Fibroblast of villous mesenchyme (primary cell): ENCODE results near the gene ATP7A. TPM values are rescaled to one million over a fixed set of nuclear protein-coding genes. Genes with fewer than 3 reads are reported as not detected.
A peak's percentile ranks its signal among the peaks of the same experiment; 100 is the strongest.

Experiments used
- DNase-seq: peaks from one replicate; pipeline ENCODE4 v3.0.0-alpha.2; 2010; ENCODE audit warnings: low read depth
- H3K4me3 ChIP-seq: 2 replicates; pipeline ENCODE4 v1.5.1; 2011; ENCODE audit warnings: low read depth, mild to moderate bottlenecking, low read length
- total RNA-seq: library from RNA; depleted of rRNA; stranded (reverse); fragments of >200 nt; gene quantifications from 2 replicates; pipeline ENCODE4 v1.2.3, GENCODE V29; 2012
- TF ChIP-seq, protein P1 (sequence below): IDR thresholded peaks from 2 replicates; pipeline ENCODE4 v1.5.1; 2012; ENCODE audit warnings: low read depth, mild to moderate bottlenecking, low read length; ENCODE audit not compliant: insufficient read depth

Gene ATP7A
- total RNA-seq, 1 donor = 12.1 TPM

DNA sequence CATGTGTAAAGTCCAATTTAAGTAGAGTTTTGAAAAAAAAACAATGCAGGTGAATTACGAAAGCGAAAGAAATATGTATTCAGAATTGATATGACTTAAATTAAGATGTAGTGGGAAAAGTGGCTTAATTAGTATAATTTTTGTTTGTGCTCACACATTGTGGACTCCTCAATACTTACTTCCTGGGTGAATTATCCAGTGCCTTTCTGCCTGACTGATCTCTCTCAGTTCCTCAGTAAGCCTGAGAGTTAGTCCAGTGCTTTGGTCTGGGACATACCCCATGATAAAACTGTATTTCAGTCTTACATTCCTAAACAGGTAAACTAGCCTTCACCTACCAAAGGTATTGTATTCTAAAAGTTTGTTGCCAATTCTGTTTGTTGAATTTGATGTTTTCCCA is 50.6 kb downstream of the ATP7A start:
- no peak overlapping the region for H3K4me3 ChIP-seq
- TF ChIP-seq, protein P1, sequence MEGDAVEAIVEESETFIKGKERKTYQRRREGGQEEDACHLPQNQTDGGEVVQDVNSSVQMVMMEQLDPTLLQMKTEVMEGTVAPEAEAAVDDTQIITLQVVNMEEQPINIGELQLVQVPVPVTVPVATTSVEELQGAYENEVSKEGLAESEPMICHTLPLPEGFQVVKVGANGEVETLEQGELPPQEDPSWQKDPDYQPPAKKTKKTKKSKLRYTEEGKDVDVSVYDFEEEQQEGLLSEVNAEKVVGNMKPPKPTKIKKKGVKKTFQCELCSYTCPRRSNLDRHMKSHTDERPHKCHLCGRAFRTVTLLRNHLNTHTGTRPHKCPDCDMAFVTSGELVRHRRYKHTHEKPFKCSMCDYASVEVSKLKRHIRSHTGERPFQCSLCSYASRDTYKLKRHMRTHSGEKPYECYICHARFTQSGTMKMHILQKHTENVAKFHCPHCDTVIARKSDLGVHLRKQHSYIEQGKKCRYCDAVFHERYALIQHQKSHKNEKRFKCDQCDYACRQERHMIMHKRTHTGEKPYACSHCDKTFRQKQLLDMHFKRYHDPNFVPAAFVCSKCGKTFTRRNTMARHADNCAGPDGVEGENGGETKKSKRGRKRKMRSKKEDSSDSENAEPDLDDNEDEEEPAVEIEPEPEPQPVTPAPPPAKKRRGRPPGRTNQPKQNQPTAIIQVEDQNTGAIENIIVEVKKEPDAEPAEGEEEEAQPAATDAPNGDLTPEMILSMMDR = no peak
- no peak for DNase-seq

DNA sequence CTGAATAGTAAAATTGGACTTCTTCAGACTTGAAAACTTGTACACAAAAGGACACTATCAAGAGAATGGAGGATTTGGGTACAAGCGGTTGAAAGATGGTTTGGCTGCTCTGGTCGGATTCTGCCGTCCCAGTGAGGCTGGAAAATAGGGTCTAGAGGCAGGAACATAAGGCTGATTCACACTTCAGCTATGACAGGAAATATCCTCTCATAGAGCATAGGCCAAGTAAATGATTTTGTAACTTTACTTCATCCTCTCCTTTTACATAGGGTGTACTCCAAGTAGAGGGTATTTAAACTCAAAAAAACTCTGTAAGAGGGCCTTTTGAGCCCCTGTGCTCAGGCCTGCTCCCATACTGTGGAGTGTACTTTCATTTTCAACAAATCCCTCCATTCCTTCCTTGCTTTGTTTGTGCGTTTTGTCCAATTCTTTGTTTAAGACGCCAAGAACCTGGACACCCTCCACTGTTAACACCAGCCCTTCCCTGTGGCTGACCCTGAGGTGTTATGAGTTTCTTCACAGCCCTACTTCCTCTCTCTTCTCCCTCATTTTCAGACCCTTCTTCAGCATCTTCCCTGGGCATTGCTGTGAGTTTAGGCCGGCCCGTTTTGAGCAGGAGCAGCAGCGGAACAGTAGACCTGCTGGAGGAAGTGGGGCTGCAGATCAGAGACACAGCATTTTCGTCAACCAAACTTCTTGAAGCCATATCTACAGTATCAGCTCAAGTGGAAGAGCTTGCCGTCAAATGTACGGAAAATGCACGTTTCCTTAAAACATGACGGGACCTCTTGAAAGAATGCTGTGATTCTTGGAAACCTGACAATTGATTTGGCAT is 51.8 kb downstream of the ATP7A start:
- no peak overlapping the region for H3K4me3 ChIP-seq
- TF ChIP-seq, protein P1 = no peak

DNA sequence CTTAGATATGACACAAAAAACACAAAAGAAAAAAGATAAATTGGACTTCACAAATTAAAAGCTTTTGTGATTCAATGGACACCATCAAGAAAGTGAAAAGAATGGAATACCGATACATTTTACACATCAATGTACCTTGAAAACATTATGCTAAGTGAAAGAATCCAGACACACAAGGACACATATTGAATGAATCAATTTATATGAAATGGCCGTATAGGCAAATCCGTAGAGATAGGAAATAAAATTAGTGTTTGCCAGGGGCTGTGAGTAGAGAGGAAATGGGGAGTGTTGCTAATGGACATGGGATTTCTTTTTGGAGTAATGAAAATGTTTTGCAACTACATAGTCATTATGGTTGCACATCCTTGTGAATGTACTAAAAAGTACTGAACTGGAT is 55.9 kb downstream of the ATP7A start:
- DNase-seq = no peak
- no peak overlapping the region for H3K4me3 ChIP-seq
- TF ChIP-seq, protein P1 = no peak

More for the DNA sequence above, 51.8 kb downstream of the ATP7A start:
- DNase-seq = peak; percentile 2

DNA sequence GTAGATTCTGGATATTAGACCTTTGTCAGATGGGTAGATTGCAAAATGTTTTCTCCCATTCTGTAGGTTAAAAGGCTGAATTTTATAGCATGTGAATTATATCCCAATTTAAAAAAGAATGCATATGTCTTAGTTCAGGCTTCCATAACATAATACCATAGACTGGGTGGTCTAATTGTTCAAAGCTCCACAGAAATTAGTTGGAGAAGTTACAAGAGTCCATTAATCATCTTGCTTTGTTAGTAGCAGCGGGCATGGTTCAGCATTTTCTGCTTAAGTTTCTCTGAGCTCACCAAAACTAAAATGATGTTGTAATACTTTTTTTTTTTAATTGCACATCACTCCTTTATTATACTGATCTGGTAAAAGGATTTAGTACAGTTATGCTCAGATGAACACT is 57.1 kb downstream of the ATP7A start:
- H3K4me3 ChIP-seq = no peak overlapping the region
- TF ChIP-seq, protein P1 = no peak
- peak; percentile 1 for DNase-seq

DNA sequence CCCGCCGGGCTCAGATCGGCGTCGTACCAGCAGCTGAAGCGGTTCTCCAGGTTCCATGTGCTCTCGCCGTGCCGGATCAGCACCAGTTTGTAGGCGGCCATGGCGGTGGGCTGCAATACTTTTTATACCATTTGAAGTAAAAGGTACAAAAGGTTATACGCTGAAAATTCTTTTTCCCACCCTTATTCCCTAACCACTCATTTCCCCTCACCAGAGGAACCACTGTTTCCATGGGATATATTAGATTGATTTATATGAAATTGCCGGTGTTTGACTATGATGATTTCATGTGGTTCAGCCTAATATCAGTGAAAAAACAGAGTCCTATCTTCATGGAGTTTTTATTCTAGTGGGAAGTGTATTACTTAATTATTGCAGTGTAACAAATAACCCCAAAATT is 59.0 kb downstream of the ATP7A start, which contains the start of gene PGAM4:
Gene PGAM4, minus strand, starts transcription at position 101 of the 400 bp plus-strand sequence. Its CDS starts 0 bp downstream, at position 101.
- no peak for DNase-seq
- TF ChIP-seq, protein P1 = no peak
- H3K4me3 ChIP-seq = no peak within 1 kb of the TSS

DNA sequence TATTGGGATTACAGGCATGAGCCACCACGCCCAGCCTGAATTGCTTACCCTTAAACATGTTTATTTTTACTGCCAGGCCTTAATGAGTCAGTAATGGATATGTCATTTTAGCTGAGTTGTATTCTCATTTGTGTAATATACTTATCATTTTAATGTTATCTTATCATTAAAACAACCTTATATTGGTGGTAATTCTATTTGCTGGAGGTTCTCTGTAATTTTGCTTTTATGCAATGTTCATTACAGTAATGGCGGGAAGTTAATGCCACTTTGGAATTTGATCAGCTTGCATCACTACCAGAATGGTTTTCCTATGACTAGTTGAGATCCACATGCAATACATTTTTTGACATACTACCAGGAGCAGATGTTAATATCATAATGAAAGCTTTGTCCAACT is 65.3 kb downstream of the ATP7A start:
- no peak overlapping the region for H3K4me3 ChIP-seq
- TF ChIP-seq, protein P1 = no peak
- DNase-seq = no peak
